ENCODE results near the gene LRRC51. TPM values are rescaled to one million over a fixed set of nuclear protein-coding genes. Genes with fewer than 3 reads are reported as not detected.

LRRC51 gene
- total and polyA plus RNA-seq, 2 donors (not counting 3 experiments of a cell fraction or from before 2014, with no cell fraction given) = 3.5 to 6.1 TPM

- Histone ChIP-seq H3K9ac (replicated peaks; ENCODE audit: extremely low read depth, insufficient read depth, low read length) (no peak overlapping the region), H3K9me1 (replicated peaks; ENCODE audit: control insufficient read depth, extremely low read depth, insufficient read depth, low read length) (no peaks in the 10 kb centered on the region), H3K4me2 (ENCODE audit: insufficient read depth, low read length) (no peak overlapping the region), H4K20me1 (replicated peaks; ENCODE audit: control insufficient read depth, extremely low read depth, insufficient read depth, low read length) (no peaks in the 10 kb centered on the region), H3K79me2 (ENCODE audit: control insufficient read depth, insufficient read depth, low read length) (no peaks in the 10 kb centered on the region), H3K27ac (ENCODE audit: insufficient read depth, low read depth, low read length) (no peak overlapping the region), H3K4me1 (ENCODE audit: control insufficient read depth, extremely low read depth, insufficient read depth, low read length) (no peaks in the 10 kb centered on the region), H3K27me3 (ENCODE audit: control insufficient read depth in 2 of 2, insufficient read depth in 2 of 2, low read length in 2 of 2) (peaks cover 5 to 12% of the 10 kb centered on the region in 2 experiments), H3K36me3 (ENCODE audit: control insufficient read depth in 2 of 2, extremely low read depth in 1 of 2, insufficient read depth in 2 of 2, low read length in 2 of 2) (no peaks in the 10 kb centered on the region), H3K4me3 (replicated peaks in 1 of 3; ENCODE audit: insufficient read depth in 1 of 3, low read depth in 1 of 3, low read length in 3 of 3) (no peak overlapping the region), H2AFZ (ENCODE audit: low read depth, low read length) (no peak overlapping the region), H3K9me3 (replicated peaks; ENCODE audit: control insufficient read depth, insufficient read depth, low read length) (no peaks in the 10 kb centered on the region)
- ChIA-PET CTCF (interaction anchor here (1.5 to 1.6 kb wide), 2 partner anchors 12 to 112 kb away, joined by 3 to 5 read pairs; no protein-coding TSS in a partner anchor), POLR2A (no interaction called here)
- intact Hi-C loops (cut with micrococcal nuclease) = no loop called here
- no TSS peak for BruUV-seq (replicated peaks)
- DNase-seq (ENCODE audit: low read depth, low spot score) = no peak
- dilution Hi-C loops (cut with MboI; ENCODE audit: extremely low pct_ligation_motif_present, low sequenced_read_pairs) = no loop called here
- FAIRE-seq = no peak
- TF ChIP-seq JUN (IDR thresholded peaks at IDR 0.05; ENCODE audit: borderline replicate concordance, insufficient read depth, insufficient read length, low read depth) = no peak
- TF ChIP-seq FOS (IDR thresholded peaks at IDR 0.05; ENCODE audit: borderline replicate concordance, insufficient read depth, low read length) = no peak
- TF ChIP-seq EZH2 (IDR thresholded peaks at IDR 0.05; ENCODE audit: borderline replicate concordance, low read depth, low read length, severe bottlenecking) = no peak
- no peak for TF ChIP-seq MYC (IDR thresholded peaks at IDR 0.05; ENCODE audit: low read depth, low read length)
These were observed 56.1 kb downstream of the LRRC51 start for GRCh38 chr11:72136684-72137262.

DNA sequence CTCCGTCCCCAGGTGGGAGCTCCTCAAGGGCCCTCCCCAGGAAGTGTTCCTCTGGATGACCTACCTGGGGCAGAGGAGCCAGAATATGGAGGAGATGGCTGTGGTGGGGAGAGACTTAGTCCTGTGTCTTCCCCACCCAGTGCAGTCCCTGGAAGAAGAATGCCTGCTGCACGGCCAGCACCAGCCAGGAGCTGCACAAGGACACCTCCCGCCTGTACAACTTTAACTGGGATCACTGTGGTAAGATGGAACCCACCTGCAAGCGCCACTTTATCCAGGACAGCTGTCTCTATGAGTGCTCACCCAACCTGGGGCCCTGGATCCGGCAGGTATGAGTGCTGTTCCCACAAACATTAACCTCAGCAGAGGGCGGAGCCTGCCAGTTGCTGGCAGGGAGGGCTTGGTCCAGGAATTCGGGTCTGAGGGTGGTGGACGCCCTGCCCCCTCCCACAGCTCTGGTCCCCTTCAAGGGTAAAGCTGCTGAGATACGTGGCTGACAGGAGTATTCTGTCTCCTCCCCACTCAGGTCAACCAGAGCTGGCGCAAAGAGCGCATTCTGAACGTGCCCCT, 58.3 kb downstream of the LRRC51 start:
- Histone ChIP-seq H3K36me3 (ENCODE audit: control insufficient read depth in 2 of 2, extremely low read depth in 1 of 2, insufficient read depth in 2 of 2, low read length in 2 of 2) (no peaks in the 10 kb centered on the region), H3K4me1 (ENCODE audit: control insufficient read depth, extremely low read depth, insufficient read depth, low read length) (no peaks in the 10 kb centered on the region), H3K9me1 (replicated peaks; ENCODE audit: control insufficient read depth, extremely low read depth, insufficient read depth, low read length) (no peaks in the 10 kb centered on the region), H3K9me3 (replicated peaks; ENCODE audit: control insufficient read depth, insufficient read depth, low read length) (no peaks in the 10 kb centered on the region), H3K9ac (replicated peaks; ENCODE audit: extremely low read depth, insufficient read depth, low read length) (no peak overlapping the region), H2AFZ (ENCODE audit: low read depth, low read length) (no peak overlapping the region), H3K4me3 (replicated peaks in 1 of 3; ENCODE audit: insufficient read depth in 1 of 3, low read depth in 1 of 3, low read length in 3 of 3) (no peak overlapping the region), H3K79me2 (ENCODE audit: control insufficient read depth, insufficient read depth, low read length) (no peaks in the 10 kb centered on the region), H3K27ac (ENCODE audit: insufficient read depth, low read depth, low read length) (no peak overlapping the region), H3K27me3 (ENCODE audit: control insufficient read depth in 2 of 2, insufficient read depth in 2 of 2, low read length in 2 of 2) (peaks cover 7 to 10% of the 10 kb centered on the region in 2 experiments), H3K4me2 (ENCODE audit: insufficient read depth, low read length) (no peak overlapping the region), H4K20me1 (replicated peaks; ENCODE audit: control insufficient read depth, extremely low read depth, insufficient read depth, low read length) (no peaks in the 10 kb centered on the region)
- TF ChIP-seq POLR2AphosphoS5 (IDR thresholded peaks at IDR 0.05; ENCODE audit: insufficient read depth, low read depth, low read length) = no peak
- intact Hi-C loops (cut with micrococcal nuclease) (no loop called here), dilution Hi-C loops (cut with MboI; ENCODE audit: extremely low pct_ligation_motif_present, low sequenced_read_pairs) (no loop called here)
- FAIRE-seq (no peak), DNase-seq (ENCODE audit: low read depth, low spot score) (no peak)
- BruUV-seq (replicated peaks) = no TSS peak
- ChIA-PET POLR2A (no interaction called here), CTCF (interaction anchor here (2.8 kb wide), 1 partner anchor 114 kb away, joined by 13 read pairs; no protein-coding TSS in a partner anchor)

Measured in endothelial cell of umbilical vein (primary cell).